Suprapubic skin (tissue), 3 donors: ENCODE data around the gene CHIT1.

Source experiments
- EP300 ChIP-seq: sonication (generic); formaldehyde crosslinking; IDR thresholded peaks from one replicate; pipeline ENCODE4 v1.6.1; 2017; ENCODE audit warnings: antibody characterized with exemption
- POLR2A ChIP-seq, 2 donors: fragments of 450-650 bp; IDR thresholded peaks; one replicate each; pipeline ENCODE4 v1.6.1; 2017; ENCODE audit warnings: antibody characterized with exemption in 2 of 2, mild to moderate bottlenecking in 2 of 2, moderate library complexity in 2 of 2
- TF ChIP-seq, protein P1 (sequence below), 2 donors: fragments of 200-600 bp in 1 of 2; fragments of 450-650 bp in 1 of 2; sonication (generic) in 1 of 2; IDR thresholded peaks; one replicate each; pipeline ENCODE4 v1.5.1; 2016 to 2019; ENCODE audit warnings: antibody characterized with exemption in 2 of 2, mild to moderate bottlenecking in 1 of 2, moderate library complexity in 1 of 2

DNA sequence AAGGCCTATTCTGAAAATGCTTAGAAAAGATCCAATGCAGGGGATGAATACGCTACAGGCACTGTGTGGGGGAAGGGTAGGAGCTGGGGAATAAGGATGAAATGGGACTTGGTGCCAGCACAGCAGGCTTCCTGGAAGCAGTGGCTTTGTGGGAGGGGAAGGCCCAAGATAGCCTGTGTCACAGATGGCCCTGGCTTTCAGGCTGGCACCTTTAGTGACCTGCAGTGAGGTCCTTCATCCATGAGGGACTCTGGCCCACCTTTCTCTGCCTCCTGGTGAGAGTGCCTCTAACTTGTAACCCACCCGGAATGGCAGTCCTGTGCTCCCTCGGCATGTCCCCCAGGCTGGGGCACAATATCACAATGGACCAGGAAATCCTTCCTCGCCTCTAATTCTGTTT lies 43.9 kb downstream of the CHIT1 start:
- TF ChIP-seq, protein P1, sequence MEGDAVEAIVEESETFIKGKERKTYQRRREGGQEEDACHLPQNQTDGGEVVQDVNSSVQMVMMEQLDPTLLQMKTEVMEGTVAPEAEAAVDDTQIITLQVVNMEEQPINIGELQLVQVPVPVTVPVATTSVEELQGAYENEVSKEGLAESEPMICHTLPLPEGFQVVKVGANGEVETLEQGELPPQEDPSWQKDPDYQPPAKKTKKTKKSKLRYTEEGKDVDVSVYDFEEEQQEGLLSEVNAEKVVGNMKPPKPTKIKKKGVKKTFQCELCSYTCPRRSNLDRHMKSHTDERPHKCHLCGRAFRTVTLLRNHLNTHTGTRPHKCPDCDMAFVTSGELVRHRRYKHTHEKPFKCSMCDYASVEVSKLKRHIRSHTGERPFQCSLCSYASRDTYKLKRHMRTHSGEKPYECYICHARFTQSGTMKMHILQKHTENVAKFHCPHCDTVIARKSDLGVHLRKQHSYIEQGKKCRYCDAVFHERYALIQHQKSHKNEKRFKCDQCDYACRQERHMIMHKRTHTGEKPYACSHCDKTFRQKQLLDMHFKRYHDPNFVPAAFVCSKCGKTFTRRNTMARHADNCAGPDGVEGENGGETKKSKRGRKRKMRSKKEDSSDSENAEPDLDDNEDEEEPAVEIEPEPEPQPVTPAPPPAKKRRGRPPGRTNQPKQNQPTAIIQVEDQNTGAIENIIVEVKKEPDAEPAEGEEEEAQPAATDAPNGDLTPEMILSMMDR (IDR thresholded peaks at IDR 0.05): no peak
- no peak for TF ChIP-seq EP300
- TF ChIP-seq POLR2A (IDR thresholded peaks at IDR 0.05): no peak
